Raji (cell line): ENCODE results near the gene BICD1.

Source experiments
- POLR2A ChIP-seq: IDR thresholded peaks from 2 replicates; pipeline ENCODE4 v1.6.1; 2011; ENCODE audit warnings: low read depth, low read length, control low read depth; ENCODE audit not compliant: insufficient read depth

BICD1 gene

GRCh38 chr12:32298917-32299316, 192.3 kb downstream of the BICD1 start:
- no peak for TF ChIP-seq POLR2A

GRCh38 chr12:32301216-32301615, 194.6 kb downstream of the BICD1 start:
- no peak for TF ChIP-seq POLR2A

GRCh38 chr12:32302218-32303173, 195.8 kb downstream of the BICD1 start:
- TF ChIP-seq POLR2A, result 0 out of 2 replicates have a peak, but pooled peaks have one; percentile 16

GRCh38 chr12:32303174-32303549, 196.5 kb downstream of the BICD1 start:
- no peak for TF ChIP-seq POLR2A

GRCh38 chr12:32305163-32305562, 198.5 kb downstream of the BICD1 start:
- no peak for TF ChIP-seq POLR2A

GRCh38 chr12:32307326-32307725, 200.7 kb downstream of the BICD1 start:
- TF ChIP-seq POLR2A, result no peak

GRCh38 chr12:32309811-32310736, 203.4 kb downstream of the BICD1 start:
- no peak for TF ChIP-seq POLR2A

GRCh38 chr12:32312049-32312670, 205.5 kb downstream of the BICD1 start:
- TF ChIP-seq POLR2A, result no peak

GRCh38 chr12:32322354-32322753, 215.7 kb downstream of the BICD1 start:
- no peak for TF ChIP-seq POLR2A

GRCh38 chr12:32331133-32331532, 224.5 kb downstream of the BICD1 start:
- no peak for TF ChIP-seq POLR2A

GRCh38 chr12:32332446-32332845, 225.8 kb downstream of the BICD1 start:
- no peak for TF ChIP-seq POLR2A

- TF ChIP-seq POLR2A, result no peak
Observed at GRCh38 chr12:32334371-32334777, 227.7 kb downstream of the BICD1 start.

GRCh38 chr12:32336261-32336660, 229.6 kb downstream of the BICD1 start:
- no peak for TF ChIP-seq POLR2A

GRCh38 chr12:32343496-32343895, 236.8 kb downstream of the BICD1 start:
- no peak for TF ChIP-seq POLR2A

GRCh38 chr12:32344047-32344446, 237.4 kb downstream of the BICD1 start:
- no peak for TF ChIP-seq POLR2A
